ENCODE measurements around the gene TNPO2. TPM values are rescaled to one million over a fixed set of nuclear protein-coding genes. Genes with fewer than 3 reads are reported as not detected.
A peak's percentile ranks its signal among the peaks of the same experiment; 100 is the strongest.

The TNPO2 gene
- total RNA-seq, 1 experiment from 2014 or later, result 105 TPM

- TF ChIP-seq ATF6 (CRISPR knock-in tag; IDR thresholded peaks at IDR 0.05) (no peak), FOXK1 (CRISPR knock-in tag; IDR thresholded peaks at IDR 0.05) (0 out of 2 replicates have a peak, but pooled peaks have one; percentile 31), ATF2 (CRISPR knock-in tag; IDR thresholded peaks at IDR 0.05; ENCODE audit: borderline replicate concordance, low read depth) (no peak), KAT7 (CRISPR knock-in tag; IDR thresholded peaks at IDR 0.05; ENCODE audit: borderline replicate concordance) (0 out of 2 replicates have a peak, but pooled peaks have one; percentile 76), CREM (CRISPR knock-in tag; IDR thresholded peaks at IDR 0.05) (peak; percentile 53; the same call in 1 of the 2 replicates), FOXP1 (CRISPR knock-in tag; IDR thresholded peaks at IDR 0.05; ENCODE audit: borderline replicate concordance) (peak; percentile 18; the same call in 1 of the 2 replicates), ZNF671 (CRISPR knock-in tag; IDR thresholded peaks at IDR 0.05) (0 out of 2 replicates have a peak, but pooled peaks have one; percentile 27), IRF2 (CRISPR knock-in tag; IDR thresholded peaks at IDR 0.05; ENCODE audit: borderline replicate concordance, low read depth) (no peak), FOXP4 (CRISPR knock-in tag; IDR thresholded peaks at IDR 0.05) (peak; percentile 29; the same call in 1 of the 2 replicates), ZNF281 (CRISPR knock-in tag; IDR thresholded peaks at IDR 0.05) (no peak), CREB1 (CRISPR knock-in tag; IDR thresholded peaks at IDR 0.05) (no peak), GRHL2 (CRISPR knock-in tag; IDR thresholded peaks at IDR 0.05; ENCODE audit: insufficient replicate concordance, severe bottlenecking) (no peak), ELF4 (CRISPR knock-in tag; IDR thresholded peaks at IDR 0.05; ENCODE audit: low read depth) (no peak), MAX (CRISPR knock-in tag; IDR thresholded peaks at IDR 0.05) (no peak), EMX1 (CRISPR knock-in tag; IDR thresholded peaks at IDR 0.05) (peak; percentile 80; the same call in 1 of the 2 replicates), AR (CRISPR knock-in tag; IDR thresholded peaks at IDR 0.05) (peak; percentile 56; the same call in 1 of the 2 replicates), NR1H2 (CRISPR knock-in tag; IDR thresholded peaks at IDR 0.05) (no peak), ZNF138 (CRISPR knock-in tag; conservative IDR thresholded peaks at IDR 0.05) (no peak)
Measured at GRCh38 chr19:12757544-12758274, 34.0 kb upstream of the TNPO2 start (continued).

Measured in WTC11 (cell line).